HG03457 (cell line): Measurements from ENCODE around the gene SMIM5.

ENCODE experiments used
- ATAC-seq: cut with Tn5 transposase; IDR thresholded peaks from one replicate; pipeline ENCODE4 v1.9.1; 2021; ENCODE audit warnings: moderate number of reproducible peaks; ENCODE audit not compliant: unreplicated experiment

SMIM5 gene

DNA sequence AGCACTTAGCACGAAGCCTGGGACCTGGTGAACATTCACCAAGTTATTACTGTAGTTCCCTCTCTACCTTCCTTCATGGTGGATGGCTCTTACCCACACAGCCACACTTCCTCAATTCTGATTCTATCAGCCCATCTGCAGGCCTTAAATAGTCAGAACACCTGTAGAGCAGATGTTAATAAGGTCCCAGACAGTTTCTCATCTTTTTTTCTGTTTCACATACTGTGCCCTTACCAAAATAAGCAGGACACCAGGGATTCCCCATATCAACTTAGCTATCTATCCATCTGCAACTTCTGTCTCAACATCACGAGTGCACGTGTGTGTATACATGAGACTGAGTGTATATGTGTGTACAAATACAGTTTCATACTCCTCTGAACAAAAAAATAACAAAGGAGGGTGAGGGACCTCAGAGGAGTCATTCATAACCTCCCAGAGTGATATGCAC lies 30.9 kb downstream of the SMIM5 start:
- ATAC-seq = peak; percentile 53

DNA sequence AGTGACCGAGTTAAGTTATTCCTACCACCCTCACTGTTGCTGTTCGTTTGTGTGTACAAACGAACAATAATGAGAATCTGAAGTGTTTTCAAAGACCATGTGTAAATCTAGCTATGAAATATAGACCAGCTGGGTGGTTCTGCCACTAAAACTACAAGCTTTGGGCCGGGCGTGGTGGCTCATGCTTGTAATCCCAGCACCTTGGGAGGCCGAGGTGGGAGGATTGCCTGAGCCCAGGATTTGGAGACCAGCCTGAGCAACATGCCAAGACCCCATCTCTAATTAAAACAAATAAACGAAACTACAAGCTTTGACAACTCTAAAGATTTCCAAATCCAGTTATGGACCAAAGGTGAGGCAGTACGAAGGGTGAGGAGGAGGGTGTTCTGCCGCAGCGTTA lies 32.7 kb downstream of the SMIM5 start:
- no peak for ATAC-seq

DNA sequence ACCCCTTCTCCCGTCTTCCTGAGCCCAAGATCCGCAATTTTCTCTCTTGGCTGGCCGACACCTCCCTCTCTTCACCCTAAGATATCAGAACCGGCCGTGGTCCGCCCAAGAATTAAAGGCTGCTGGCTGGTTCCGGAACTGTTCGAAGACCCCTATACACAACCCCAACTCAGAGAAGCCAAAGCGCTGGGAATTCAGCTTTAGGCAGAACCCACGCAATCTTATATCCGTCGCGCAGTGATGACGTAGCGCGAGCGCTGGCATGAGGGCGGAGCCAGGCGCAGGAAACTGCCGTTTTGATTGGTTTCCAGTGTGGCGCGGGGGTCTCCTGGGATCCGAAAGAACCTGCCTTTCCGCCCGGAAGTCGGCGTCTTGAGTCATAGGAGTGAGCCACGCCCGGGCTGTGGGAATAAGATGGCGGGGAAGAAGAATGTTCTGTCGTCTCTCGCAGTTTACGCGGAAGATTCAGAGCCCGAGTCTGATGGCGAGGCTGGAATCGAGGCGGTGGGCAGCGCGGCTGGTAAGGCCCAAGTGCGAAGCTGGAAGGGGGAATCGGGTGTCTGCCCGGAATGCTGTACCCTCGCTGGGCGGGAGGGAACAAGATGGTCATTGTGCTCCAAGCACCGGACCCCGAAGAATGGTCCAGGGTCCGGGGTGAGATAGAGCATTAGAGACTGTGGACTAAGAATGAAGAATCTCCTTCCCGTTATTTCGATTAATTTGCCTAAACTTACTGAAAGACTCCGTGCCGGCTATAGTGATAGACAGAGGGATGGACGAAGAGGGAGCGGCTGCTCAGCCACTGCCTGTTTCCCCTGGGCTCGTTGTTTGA lies 33.9 kb downstream of the SMIM5 start, which contains the start of the genes RECQL5 and SAP30BP:
Gene RECQL5, minus strand, starts transcription at position 196 of the 832 bp plus-strand sequence. CDS start 597 bp downstream, outside the sequence.
Gene SAP30BP, plus strand, starts transcription at position 380 of the 832 bp plus-strand sequence. Its CDS starts 35 bp downstream, at position 415.
- ATAC-seq = peak; percentile 66

DNA sequence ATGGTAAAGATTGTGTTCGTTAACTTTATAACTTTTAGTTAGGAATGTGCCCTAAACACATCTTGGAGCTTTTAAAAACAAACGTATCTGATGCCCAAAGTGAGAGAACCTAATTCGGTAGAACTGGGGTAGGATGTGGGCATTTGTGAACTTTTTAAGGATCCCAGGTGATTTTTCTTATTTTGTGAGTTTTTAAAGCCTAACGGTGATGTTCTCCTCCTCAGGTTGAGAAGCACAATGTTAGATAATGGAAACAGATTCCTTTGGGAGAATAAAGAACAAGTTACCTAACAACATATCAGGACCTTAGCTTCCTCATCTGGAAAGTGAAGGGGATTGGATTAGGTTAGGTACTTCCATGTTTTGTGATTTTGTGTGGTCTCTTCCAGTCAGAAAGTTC lies 34.6 kb downstream of the SMIM5 start:
- ATAC-seq = no peak

DNA sequence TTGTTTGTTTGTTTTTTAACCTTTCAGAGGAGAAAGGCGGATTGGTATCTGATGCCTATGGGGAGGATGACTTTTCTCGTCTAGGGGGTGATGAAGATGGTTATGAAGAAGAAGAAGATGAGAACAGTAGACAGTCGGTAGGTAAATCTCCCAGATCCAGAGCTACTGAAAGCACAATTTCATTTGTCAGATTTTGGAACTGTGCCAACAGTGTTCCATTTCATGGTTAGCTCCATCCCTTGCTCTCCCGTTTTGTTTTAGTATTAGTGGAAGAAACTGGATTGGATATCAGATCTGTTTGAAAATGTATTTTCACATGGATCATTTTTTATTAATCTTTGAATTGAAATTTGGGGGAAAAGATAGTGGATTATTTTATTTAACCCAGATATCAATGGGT lies 35.3 kb downstream of the SMIM5 start:
- no peak for ATAC-seq

DNA sequence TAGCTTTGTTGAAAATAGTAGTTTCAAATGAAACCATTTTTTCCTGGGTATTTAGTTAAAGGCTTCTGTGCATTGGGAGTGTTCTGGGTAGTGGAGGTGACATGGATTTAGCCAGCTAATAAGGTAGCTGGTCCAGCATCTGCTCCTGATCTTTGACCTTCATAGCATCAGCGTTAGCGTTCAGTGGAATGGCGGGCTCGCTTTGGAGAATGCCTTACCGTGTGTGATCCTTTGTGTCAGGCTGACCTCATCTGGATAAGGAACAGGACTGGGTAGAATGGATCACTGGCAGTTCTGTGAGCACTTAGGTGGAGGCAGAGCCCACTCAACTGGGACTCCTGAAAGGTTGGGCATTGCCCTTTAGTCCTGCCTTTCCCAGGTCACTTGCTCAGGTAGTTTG lies 37.6 kb downstream of the SMIM5 start:
- ATAC-seq = no peak

DNA sequence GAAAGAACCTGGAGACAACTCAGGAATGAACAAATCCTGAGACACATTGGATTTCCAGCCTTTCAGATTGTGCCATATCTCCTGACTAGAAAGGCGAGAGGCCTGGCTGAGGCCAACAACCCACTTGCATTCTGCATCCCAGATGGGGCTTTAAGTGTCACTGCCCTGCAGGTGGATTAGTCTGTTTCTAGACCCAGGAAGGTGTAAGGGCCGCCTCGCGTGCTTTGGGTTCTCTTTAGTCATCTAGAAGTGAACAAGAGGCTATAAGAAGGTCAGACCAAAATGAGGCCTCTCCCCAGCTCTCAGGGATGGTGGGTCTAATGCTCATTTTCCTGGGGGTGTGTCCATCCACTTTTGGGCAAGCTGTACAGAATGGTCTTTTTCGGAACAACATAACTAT lies 38.8 kb downstream of the SMIM5 start:
- no peak for ATAC-seq

DNA sequence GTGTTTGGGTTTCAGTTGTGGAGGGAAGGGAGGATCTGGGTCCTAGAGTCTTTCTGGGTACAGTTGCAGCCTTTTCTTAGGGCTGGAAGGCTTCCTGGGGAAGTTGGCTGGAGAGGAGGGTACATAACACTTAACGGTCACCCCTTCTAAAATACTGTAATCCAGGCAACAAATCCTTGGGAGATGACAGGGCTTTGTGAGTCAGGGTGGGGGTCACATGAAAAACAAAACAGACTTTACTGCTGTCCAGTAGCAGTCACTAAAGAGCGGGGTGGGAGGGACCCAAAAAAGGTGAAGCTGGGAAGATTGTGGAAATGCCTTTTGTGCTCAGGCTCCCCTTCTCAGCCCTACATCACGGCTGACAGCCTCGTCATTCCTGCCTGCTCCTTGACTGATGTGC lies 40.3 kb downstream of the SMIM5 start:
- no peak for ATAC-seq

DNA sequence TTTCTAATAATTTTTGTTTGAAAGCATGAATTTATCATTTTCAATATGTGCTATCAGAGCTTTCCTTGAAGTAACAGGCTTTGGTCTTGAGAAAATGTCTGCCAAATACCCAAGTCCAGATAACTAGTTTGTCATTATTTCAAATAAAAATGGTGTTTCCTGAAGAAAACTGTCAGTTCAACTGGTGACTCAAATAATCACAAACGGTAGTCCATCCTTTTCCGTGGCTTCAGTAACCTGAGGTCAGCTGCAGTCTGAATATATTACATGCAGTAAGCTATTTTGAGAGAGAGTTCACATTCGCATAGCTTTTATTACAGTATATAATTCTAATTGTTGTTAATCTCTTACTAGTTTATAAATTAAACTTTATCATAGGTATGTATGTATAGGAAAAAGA lies 43.2 kb downstream of the SMIM5 start:
- ATAC-seq = no peak

DNA sequence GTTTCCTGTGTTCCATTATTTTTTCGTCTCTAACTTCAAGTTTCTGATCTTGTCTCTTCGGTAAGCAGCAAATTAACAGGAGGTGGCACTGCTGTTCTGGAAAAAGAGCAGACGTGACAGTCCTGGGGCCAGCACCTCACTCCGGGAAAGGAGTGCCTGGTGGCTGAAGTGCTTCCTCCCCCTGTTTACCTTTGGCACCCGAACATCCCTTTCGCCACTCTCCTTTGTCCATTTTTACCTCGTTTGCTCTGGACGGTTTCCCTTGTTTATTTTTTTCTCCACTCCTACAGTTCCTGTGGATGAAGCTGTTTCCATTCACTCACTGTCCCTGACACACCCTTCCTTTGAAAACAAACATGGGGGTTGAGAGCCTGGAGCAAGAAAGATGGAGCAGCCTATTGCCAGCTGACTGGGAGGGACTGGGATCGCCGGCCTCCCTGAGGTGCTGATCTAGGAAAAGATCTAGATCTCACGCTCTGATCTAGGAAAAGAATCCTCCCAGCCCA lies 46.5 kb downstream of the SMIM5 start:
- ATAC-seq = no peak

DNA sequence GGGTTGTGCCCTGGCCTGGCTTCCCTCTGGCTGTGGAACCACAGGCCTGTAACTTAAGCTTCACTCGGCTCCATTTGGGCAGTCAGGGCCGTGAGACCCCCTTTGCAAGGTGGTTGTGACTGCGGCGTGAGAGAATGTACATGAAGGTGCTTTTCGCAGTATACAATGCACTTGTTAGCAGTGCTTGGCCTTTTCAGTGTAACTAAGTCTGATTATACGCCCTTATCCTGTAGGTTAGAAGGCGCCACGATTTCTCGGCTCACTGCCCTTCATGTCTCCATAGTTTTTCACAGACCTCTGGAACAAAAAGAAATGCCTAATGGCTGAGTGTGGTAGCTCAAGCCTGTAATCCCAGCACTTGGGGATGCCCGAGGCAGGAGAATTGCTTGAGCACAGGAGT lies 47.2 kb downstream of the SMIM5 start:
- ATAC-seq = no peak

DNA sequence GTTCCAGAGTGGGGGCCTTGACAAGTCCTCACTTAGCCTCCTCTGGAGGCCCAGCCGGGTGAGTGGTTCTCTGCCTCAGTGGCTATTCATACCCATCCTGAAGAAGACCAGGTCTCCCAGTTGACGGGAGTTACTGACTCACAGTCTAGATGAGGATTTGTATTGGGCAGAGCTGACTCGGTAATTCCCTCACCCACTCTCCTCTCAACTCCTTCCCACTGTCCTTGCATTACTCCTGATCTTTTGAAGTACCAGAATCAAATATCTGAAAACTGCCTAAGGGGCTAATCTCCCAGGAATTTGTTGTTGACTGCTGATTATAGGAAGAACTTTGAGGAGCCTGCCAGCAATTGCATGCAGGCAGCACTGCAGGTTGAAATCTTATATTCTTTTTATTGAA lies 48.1 kb downstream of the SMIM5 start:
- no peak for ATAC-seq

DNA sequence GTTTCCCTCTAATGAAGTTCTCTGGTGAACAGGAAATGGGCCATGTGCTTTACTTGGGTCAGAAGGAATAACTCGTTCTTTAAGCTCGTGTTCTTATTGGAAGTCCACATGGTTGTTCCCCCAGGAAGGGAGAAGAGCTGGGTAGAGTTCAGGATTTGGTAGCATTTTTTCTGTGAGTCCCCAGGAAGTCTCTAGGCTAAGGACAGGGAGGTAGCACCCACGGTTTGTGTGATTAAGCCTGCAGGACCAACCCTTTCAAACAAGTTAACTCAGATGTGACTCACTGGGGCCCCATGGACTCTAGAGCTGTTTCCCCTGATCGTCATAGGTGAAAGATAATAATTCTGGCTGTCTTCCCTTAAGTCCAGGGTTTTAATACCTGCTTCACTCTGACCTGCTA lies 50.3 kb downstream of the SMIM5 start:
- ATAC-seq = no peak

DNA sequence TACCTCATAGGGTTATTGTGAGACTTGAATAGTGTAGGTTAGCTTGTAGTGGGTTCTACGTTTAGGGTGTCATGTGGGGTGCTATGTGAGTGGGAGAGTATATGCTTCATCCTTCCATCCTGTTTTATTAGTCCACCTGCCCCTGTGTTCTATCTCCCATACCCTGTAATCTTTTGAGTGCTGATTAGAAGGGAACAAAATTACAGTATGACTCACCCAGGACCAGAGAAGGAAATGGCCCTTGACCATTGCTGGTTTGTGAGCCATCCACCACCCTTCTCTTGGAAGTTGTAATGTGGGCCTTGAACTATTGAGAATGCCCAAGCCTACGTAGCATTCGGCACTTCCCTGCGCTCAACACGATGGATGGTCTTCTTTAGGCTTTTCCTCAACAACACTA lies 51.0 kb downstream of the SMIM5 start:
- ATAC-seq = no peak

DNA sequence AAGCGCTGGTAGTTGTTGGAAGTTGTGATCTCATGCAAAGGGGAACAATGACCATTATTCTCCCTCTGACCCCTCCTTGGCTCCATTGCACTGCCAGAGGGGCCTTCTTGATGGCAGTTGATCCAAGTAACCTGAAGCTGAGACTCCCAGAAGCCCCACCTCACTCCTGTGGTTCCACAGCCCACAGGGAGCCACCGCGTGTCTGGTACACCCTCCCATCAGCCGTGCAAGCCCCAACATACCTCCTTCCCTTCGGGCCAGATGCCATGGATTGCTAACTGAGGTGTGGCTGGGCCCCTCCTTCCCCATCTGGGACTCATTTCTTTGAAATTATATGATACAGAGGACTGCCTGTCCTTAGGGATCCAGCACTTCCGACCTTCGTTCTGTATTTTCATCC lies 51.7 kb downstream of the SMIM5 start:
- no peak for ATAC-seq

DNA sequence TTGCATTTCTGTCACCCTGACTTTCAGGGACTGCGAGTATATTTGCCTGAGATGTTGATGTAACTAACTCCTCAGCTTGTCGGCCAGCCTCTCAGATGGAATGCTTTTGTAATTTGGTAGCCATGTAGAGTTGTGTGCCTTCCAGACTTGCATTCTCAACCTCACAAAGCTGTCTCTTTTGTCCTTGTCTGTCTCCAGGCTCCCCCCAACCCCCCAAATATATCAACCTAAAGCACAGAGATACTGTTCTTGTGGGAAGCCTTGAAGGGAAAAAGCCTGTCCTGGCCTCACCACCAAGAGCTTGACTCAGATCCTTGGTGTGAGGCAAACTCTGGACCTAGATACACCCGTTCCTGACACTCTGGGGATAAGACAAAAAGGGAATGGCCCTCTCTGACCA lies 52.3 kb downstream of the SMIM5 start:
- no peak for ATAC-seq

DNA sequence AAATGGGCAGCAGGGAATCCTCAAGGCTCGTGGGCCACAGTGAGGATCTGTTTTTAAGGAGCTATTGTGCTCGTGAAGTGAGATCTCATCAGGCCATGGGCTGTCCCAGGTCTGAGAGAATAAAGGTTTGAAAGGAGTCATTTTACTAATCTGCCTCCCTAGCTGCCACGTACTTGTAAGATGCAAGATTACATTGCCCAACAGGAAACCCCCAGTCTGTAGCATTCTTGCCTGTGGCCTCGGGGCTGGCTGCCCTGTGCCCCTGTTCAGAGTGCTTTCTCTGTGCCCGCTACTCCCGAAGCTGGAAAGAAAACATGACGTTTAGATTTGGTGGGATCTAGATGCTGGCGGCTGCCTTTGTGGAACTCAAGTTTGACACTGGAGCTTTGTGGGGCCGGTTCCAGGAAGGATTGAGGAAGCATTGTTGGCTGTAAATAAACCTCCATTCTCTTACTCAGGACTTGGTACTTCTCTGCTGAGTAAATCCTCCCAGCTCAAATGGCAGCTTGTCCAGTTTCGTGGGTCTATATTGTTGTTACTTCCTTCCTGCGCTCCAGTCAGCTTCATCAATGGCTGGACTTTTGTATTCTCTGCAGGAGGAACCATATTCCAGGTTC lies 55.1 kb downstream of the SMIM5 start:
- ATAC-seq = no peak

DNA sequence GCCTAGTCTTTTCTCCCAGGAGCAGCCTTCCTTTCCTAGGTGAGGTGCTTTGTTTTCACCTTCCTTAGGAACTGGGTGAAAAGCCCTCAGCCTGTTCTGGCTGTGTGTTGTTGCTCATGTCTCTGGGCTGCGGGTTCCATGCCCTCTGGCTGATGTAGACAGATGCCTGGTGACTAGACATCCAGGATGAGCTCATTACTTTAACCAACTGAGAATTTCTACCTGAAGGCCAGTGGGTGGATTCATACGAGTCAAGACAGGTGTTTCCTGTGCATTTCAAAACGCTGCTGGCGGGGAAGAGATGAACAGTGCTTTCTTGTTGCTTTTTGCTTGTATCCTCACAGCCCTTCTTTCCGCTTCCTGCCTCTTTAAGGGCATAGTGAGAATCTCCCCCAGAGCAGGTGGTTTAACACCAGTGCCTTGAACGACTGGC lies 56.2 kb downstream of the SMIM5 start:
- no peak for ATAC-seq
